GM12801 (cell line): Measurements from ENCODE around the gene EXT2.

ENCODE experiments used
- CTCF ChIP-seq: IDR thresholded peaks from one replicate; pipeline ENCODE4 v1.5.1; 2011; ENCODE audit warnings: control low read depth; ENCODE audit not compliant: insufficient read length; ENCODE audit errors: extremely low read depth

Gene EXT2

GRCh38 chr11:44150401-44150800 lies 54.9 kb downstream of the EXT2 start:
- no peak for TF ChIP-seq CTCF

- TF ChIP-seq CTCF = no peak
Measured at GRCh38 chr11:44157019-44157418, 61.5 kb downstream of the EXT2 start.

GRCh38 chr11:44158384-44158783 lies 62.9 kb downstream of the EXT2 start:
- no peak for TF ChIP-seq CTCF

GRCh38 chr11:44159848-44160721 lies 64.6 kb downstream of the EXT2 start:
- TF ChIP-seq CTCF = no peak

- TF ChIP-seq CTCF = no peak
Measured at GRCh38 chr11:44162004-44162403, 66.5 kb downstream of the EXT2 start.

GRCh38 chr11:44162662-44163061 lies 67.2 kb downstream of the EXT2 start:
- TF ChIP-seq CTCF = no peak

GRCh38 chr11:44165432-44165831 lies 70.0 kb downstream of the EXT2 start:
- no peak for TF ChIP-seq CTCF
